ENCODE measurements around the gene CRLF2. TPM values are rescaled to one million over a fixed set of nuclear protein-coding genes. Genes with fewer than 3 reads are reported as not detected.
"Not testable (repeated sequence)": the region's sequence is repeated elsewhere in the genome, so short reads cannot be mapped to it uniquely, and the experiment has no call there.

Gene CRLF2
- total RNA-seq, 1 donor from 2014 or later: not detected

DNA sequence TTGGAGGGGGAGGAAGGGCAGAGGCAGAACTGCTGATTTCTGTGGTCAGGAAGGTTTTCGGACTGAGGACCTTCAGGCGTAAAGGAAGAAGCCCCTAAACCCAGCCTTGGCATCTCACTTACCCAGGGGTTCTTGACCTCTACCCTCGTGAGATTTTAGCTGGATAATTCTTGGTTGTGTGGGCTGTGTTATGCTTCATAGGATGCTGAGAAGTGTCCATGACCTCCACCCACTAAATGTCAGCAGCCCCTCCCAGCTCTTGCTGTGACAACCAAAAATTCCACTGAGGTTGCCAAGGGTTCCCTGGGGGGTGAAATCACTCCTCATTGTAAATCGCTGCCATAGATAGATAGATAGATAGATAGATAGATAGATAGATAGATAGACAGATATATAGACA lies 5.8 kb upstream of the CRLF2 start:
- DNase-seq (ENCODE audit: low spot score in 2 of 2) (no peak), FAIRE-seq (no peak)

DNA sequence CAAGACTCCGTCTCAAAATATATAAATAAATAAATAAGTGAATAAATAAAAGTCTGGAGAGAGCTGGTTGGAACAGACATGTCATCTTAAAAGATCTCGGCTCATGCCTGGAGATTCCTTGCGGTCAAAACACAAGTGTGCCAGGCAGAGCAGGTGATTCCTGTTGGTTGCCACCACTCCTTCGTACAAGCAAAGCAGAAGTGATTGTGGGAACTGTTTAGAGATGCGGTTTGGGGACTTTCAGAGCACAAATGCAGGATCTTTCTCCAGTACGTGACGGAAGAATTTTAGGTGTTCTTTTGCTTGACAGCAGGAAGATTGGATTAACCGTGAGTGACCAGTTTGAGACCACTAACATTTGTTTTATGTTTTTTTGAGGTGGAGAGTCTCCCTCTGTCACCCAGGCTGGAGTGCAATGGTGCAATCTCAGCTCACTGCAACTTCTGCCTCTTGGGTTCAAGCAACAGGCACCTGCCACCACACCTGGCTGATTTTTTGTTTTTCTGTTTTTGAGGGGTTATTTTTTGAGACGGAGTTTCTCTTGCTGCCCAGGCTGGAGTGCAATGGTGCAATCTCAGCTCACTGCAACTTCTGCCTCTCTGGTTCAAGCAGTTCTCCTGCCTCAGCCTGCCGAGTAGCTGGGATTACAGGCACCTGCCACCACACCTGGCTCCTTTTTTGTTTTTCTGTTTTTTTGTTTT lies 2.8 kb upstream of the CRLF2 start:
- FAIRE-seq (no peak), DNase-seq (ENCODE audit: low spot score in 2 of 2) (no peak)

DNA sequence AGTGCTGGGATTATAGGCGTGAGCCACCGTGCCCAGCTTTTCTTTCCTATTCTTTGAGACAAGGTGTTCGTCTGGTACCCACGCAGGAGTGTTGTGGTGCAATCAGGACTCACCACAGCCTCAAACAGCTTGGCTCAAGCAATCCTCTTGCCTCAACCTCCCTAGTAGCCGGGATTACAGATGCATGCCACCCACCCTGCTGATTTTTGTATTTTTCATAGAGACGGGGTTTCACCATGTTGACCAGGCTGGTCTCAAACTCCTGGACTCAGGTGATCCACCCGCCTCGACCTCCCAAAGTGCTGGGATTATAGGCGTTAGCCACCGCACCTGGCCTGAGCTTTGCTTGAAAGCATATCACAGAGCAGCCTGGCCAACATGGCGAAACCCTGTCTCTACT lies 1.5 kb upstream of the CRLF2 start:
- DNase-seq (ENCODE audit: low spot score in 2 of 2) (no peak), FAIRE-seq (no peak)

DNA sequence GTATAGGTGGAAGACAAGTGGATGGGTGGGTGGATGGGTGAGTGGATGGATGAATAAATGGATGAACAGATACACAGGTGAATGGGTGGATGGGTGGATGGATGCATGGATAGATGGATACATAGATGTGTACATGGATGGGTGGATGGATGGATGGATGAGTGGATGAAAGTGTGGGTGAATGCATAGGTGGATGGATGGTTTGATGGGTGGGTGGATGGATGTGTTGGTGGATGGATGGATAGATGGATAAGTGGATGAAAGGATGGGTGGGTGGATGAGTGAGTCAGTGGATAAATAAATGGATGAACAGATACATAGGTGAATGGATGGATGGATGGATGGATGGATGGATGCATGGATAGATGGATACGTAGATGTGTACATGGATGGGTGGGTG lies 1.6 kb downstream of the CRLF2 start:
- DNase-seq (ENCODE audit: low spot score in 2 of 2): no peak
- FAIRE-seq: no peak

DNA sequence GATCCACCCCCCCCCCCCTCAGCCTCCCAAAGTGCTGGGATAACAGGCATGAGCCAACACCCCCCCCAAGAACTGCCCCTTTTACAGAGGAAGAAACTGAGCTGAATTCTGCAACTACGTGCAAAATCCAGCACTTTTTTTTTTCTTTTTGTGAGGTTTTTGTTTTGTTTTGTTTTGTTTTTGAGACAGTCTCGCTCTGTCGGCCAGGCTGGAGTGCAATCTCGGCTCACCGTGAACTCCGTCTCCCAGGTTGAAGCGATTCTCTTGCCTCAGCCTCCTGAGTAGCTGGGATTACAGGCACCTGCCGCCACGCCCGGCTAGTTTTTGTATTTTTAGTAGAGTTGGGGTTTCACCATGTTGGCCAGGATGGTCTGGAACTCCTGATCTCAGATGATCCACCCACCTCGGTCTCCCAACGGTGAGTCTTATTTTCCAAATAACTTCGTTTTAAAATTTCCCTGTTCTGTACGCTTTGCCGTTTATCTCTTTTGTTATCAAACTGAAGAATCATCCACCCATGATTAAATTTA lies 4.9 kb downstream of the CRLF2 start:
- DNase-seq (ENCODE audit: low spot score in 2 of 2) (no peak), FAIRE-seq (no peak)

DNA sequence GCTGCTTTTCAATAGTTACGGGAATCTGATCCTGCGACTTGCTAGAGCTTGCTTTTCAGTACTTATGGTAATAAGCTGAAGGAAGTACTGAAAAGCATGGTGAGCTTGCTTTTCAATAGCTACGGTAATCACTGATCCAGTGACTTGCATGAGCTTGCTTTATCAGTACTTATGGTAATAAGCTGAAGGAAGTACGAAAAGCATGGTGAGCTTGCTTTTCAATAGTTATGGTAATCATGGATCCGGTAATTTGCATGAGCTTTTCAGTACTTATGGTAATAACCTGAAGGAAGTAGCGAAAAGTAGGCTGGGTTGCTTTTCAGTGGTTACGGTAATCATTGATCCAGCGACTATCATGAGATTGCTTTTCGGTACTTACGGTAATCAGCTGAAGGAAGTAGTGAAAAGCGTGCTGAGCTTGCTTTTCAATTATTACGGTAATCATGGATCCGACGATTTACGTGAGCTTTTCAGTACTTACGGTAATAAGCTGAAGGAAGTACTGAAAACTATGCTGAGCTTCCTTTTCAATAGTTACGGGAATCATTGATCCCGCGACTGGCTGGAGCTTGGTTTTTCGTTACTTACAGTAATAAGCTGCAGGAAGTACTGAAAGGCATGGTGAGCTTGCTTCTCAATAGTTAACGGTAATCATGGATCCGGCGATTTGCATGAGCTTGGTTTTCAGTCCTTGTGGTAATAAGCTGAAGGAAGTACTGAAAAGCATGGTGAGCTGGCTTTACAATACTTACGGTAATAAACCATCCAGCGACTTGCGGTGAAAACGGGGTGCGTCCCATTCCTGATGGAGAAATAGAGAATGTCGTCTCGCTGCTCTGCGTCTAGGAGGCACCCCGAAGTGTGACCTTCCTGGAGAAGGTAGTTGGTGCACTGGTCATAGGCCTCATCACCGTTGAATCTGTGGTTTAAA lies 6.5 kb downstream of the CRLF2 start:
- DNase-seq (ENCODE audit: low spot score in 2 of 2): peak in 1 of 2 donors; percentile 53
- FAIRE-seq: no peak

DNA sequence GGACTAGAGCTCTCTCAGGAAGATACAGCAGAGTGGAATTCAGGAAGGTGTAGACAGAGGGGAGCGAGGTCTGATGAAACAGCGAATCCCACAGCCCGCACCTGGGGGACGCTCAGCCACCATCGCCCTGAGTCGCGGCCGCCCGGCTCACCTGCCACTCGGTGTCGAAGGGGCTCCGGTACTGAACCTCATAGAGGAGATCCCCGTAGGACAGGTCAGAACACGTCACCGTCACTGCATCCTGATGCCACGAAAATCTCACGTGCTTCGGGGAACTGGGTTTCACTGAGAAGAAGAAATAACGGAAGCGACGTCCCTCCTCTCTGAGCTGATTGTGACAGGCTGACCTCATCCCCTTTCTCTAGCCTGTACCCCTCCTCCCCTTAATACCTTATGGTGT lies 10.2 kb downstream of the CRLF2 start:
- DNase-seq (ENCODE audit: low spot score in 2 of 2) (no peak), FAIRE-seq (no peak)

DNA sequence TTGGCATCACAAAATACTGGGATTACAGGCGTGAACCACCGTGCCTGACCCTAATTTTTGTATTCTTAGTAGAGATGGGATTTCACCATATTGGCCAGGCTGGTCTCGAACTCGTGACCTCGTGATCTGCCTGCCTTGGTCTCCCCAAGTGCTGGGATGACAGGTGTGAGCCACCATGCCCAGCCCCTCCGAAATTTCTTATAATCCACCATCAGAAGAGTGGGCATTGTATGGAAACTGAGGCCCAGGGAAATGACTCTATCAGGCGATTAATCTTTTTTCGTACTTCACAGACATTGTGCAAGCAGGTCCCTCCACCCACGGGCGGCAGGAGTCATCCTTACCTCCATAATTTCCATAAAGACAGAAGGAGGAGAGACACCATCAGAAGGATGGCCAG lies 16.0 kb downstream of the CRLF2 start:
- DNase-seq (ENCODE audit: low spot score in 2 of 2) (no peak), FAIRE-seq (no peak)

DNA sequence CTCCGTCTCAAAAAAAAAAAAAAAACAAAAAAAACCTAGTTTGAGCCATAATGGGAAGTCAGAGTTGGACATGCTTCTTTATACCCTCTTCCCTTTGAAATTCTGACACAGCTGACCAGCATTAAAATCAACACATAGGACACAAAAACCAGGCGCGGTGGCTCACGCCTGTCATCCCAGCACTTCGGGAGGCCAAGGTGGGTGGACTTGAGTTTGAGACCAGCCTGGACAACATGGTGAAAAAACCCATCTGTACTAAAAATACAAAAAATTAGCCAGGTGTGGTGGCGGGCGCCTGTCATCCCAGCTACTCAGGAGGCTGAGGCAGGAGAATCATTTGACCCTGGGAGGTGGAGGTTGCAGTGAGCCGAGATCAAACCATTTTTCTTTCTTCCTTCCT lies 20.3 kb downstream of the CRLF2 start:
- not testable (repeated sequence) for FAIRE-seq; DNase-seq (ENCODE audit: low spot score in 2 of 2)

DNA sequence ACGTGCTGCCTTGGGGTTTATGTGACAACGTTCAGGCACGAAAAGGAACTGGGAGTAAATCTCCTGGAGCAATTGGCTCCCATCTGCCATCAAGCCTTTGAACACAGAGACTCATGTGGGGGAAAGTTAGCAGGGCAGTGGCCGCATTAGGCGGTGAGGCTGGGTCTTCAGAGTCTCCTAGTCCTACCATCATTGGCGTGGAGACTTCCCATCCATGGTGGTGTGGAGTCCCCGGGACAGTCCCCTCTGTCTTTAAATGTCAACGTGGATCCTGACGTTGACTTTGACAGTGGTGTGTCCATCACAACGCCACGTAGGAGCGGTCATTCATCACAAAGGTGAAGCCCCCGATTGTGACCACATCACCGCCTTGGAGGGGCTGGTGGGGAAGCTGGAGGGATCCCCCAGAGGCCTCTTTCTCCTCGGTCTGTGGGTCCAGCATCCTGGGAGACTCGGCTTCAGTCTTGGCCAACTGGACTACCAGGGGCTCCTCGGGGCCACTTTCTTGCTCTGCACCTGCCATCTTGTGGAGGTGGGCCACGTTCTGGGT lies 21.8 kb downstream of the CRLF2 start:
- no peak for FAIRE-seq
- DNase-seq (ENCODE audit: low spot score in 2 of 2): no peak

DNA sequence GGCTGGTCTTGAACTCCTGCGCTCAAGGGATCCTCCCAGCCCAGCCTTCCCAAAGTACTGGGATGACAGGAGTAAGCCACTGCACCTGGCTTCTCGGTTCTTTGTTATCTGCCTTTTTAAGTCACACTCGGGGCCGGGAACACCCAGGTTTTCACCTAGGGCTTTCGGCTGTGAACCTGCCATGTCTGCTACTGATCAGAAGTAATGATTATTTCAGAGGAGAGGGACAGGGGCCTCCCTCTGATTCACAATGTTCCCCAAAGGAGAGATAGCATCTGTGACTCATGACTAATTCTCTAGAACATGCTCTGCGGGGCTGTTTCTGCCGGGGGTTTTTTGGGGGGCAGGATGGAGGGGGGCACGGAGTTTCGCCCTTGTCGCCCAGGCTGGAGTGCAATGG lies 26.9 kb downstream of the CRLF2 start:
- DNase-seq (ENCODE audit: low spot score in 2 of 2): no peak
- FAIRE-seq: no peak

DNA sequence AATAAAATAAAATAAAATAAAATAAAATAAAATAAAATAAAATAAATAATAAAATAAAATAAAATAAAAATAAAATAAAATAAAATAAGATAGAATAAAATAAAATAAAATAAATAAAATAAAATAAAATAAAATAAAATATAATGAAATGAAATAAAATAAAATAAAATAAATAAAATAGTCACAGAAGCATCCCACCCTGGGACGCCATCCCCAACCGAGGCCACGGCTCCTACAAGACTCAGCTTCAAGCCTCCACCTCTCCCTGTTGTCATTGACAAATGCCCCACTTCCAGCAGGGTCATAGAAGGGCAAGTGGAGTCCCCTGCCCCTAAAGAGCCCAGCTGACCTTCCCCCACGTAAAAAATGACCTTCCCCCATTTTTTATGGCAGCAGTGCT lies 30.2 kb downstream of the CRLF2 start:
- FAIRE-seq (no peak), DNase-seq (ENCODE audit: low spot score in 2 of 2) (no peak)

DNA sequence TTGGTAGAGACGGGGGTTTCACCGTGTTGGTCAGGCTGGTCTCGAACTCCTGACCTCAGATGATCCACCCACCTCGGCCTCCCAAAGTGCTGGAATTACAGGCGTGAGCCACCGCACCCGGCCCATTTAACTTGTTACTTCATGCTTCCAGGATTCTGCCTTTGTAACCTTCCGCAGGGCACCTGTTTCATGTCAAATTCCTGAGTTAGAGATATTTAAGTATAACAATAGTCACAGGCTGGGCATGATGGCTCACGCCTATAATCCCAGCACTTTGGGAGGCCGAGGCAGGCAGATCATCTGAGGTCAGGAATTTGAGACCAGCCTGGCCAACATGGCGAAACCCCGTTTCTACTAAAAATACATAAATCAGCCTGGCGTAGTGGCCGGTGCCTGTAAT lies 30.8 kb downstream of the CRLF2 start:
- FAIRE-seq; DNase-seq (ENCODE audit: low spot score in 2 of 2): not testable (repeated sequence)

DNA sequence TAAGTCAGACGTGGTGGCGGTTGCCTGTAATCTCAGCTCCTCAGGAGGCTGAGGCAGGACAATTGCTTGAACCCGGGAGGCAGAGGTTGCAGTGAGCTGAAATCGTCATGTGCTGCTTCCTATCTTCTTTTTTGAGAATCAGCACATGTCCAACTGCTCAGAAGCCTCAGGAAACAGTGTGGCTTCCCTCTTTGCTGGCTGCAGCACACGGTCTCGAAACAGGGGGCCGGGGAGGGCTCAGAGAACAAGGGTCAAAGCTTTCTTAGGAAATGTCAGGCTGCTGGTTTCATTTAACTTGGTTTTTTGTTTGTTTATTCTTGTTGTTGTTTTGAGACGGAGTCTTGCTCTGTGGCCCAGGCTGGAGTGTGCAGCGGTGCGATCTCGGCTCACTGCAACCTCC lies 31.3 kb downstream of the CRLF2 start:
- no peak for FAIRE-seq
- DNase-seq (ENCODE audit: low spot score in 2 of 2): no peak

DNA sequence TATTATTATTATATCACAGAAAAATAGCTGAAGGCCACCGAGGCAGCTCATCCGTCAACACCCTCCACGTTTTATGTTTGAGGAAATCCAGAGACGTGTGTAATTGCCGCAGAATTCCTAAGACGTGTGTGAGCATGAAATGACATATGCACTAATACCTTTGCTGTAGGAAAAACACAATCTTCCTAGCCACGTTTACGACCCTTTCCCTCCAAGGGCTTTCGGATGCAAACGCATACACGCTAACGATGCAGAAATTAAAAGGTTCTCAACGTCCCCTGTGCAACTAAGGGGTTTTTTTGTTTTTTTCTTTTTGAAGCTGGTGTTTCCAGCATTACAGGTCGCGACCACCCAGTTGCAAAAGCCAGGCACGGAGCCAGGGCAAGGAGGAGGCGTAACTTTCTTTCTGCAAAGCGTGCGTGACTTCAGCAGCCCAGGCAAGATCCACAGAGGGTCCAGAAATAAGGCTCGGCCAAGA lies 33.8 kb downstream of the CRLF2 start:
- no peak for FAIRE-seq
- no peak for DNase-seq (ENCODE audit: low spot score in 2 of 2)

DNA sequence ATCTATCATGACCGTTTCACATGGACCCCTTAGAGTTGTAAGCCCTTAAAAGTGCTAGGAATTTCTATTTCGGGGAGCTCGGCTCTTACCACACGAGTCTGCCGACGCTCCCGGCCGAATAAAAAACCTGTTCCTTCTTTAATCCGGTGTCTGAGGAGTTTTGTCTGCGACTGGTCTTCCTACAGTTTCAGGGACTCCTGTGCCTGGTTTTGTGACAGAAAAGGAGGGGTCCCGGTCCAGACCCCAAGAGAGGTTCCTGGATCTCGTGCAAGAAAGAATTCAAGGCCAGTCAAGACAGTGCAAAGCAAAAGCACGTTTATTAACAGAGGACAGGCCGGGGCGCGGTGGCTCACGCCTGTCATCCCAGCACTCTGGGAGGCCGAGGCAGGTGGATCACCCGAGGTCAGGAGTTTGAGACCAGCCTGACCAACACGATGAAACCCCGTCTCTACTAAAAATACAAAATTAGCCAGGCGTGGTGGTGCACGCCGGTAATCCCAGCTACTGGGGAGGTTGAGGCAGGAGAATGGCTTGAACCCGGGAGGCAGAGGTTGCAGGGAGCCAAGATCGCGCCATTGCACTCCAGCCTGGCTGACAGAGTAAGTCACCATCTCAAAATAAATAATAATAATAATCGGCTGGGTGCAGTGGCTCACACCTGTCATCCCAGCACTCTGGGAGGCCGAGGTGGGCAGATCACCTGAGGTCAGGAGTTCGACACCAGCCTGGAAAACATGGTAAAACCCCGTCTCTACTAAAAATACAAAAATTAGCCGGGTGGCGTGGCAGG lies 35.7 kb downstream of the CRLF2 start:
- not testable (repeated sequence) for DNase-seq (ENCODE audit: low spot score in 2 of 2)

DNA sequence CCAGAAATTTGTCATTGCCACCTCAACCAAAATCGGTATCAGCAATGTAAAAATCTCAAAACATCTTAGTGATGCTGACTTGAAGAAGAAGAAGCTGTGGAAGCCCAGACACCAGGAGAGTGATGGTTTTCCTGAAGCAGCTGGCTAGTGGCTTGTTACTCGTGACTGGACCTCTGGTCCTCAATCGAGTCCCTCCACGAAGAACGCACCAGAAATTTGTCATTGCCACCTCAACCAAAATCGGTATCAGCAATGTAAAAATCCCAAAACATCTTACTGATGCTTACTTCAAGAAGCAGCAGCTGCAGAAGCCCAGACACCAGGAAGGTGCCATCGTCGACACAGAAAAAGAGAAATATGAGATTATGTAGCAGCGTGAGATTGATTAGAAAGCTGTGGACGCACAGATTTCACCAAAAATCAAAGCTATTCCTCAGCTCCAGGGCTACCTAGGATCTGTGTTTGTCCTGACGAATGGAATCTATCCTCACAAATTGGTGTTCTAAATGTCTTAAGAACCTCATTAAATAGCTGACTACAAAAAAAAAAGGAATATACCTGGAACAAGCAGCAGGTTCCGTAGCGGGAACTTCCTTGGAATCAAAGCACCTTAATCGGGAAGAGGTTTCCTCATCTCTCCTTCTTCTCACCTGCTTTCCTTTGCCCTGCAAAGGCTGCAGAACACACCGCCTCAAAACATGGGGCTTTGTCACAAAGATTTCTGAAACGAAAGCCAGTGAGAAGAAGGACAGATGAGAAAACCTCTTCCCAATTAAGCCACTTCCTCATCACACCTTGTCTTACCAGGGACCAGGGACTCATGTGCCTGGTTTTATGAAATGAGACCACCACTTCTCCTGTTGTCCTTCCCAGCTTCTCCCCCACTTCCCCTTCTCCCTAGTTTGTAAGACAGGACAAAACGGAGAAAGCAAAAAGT lies 37.6 kb downstream of the CRLF2 start:
- FAIRE-seq; DNase-seq (ENCODE audit: low spot score in 2 of 2): not testable (repeated sequence)

More for the DNA sequence above, 35.7 kb downstream of the CRLF2 start:
- FAIRE-seq: not testable (repeated sequence)

DNA sequence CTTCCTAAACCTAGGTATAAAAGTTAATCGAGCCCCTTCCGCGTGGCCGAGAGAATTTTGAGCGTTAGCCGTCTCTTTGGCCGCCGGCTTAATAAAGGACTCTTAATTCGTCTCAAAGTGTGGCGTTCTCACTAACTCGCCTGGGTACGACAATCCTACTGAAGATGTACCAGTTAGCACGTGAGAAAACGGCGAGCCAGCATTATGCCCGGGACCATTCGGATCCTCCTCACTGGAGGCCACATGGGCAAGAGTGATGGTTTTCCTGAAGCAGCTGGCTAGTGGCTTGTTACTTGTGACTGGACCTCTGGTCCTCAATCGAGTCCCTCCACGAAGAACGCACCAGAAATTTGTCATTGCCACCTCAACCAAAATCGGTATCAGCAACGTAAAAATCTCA lies 39.0 kb downstream of the CRLF2 start:
- not testable (repeated sequence) for FAIRE-seq; DNase-seq (ENCODE audit: low spot score in 2 of 2)

DNA sequence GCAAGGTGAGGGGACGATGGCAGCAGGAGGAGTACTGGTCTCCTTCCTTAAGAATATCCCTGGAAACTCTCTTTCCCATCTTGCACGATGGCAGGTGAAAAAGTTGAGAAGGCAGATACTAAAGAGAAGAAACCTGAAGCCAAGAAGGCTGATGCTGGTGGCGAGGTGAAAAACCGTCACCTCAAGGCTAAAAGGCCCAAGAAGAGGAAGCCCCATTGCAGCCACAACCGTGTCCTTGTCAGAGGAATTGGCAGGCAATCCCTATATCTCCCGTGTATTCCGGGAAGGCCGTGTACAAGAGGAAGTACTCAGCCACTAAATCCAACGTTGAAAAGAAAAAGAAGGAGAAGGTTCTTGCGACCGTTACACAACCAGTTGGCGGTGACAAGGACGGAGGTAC lies 40.0 kb downstream of the CRLF2 start:
- DNase-seq (ENCODE audit: low spot score in 2 of 2) (no peak), FAIRE-seq (no peak)
